ENCODE data around the gene ACR. TPM values are rescaled to one million over a fixed set of nuclear protein-coding genes. Genes with fewer than 3 reads are reported as not detected.

The ACR gene
- total and polyA plus RNA-seq, 2 of the 8 experiments (the other 6 are each of a cell fraction or from before 2014, with no cell fraction given) = 0.56 TPM; not detected in 1

GRCh38 chr22:50710886-50711285, 27.1 kb upstream of the ACR start:
- Histone ChIP-seq H4K20me1 (replicated peaks in 1 of 2; ENCODE audit: control insufficient read depth in 1 of 2, insufficient read depth in 2 of 2, low read length in 2 of 2) (peaks cover 4 to 13% of the 10 kb centered on the region in 2 experiments), H2AFZ (ENCODE audit: low read length) (no peak overlapping the region), H3K4me1 (replicated peaks in 1 of 4; ENCODE audit: control insufficient read depth in 3 of 4, insufficient read depth in 4 of 4, low read length in 3 of 4) (no peaks in the 10 kb centered on the region), H2BK12ac (ENCODE audit: low read depth, low read length) (peak overlapping the region; percentile 84; the same call in 1 of the 2 replicates), H3K18ac (ENCODE audit: extremely low read depth, low read length) (no peak overlapping the region), H3K36me3 (ENCODE audit: control insufficient read depth in 2 of 4, insufficient read depth in 4 of 4, low read length in 3 of 4) (no peaks in the 10 kb centered on the region), H2BK120ac (replicated peaks; ENCODE audit: low read depth, low read length) (no peak overlapping the region), H3K23me2 (ENCODE audit: low read depth, low read length) (no peaks in the 10 kb centered on the region), H4K8ac (ENCODE audit: extremely low read depth, insufficient read depth, low read length) (no peak overlapping the region; the same call in 1 of the 2 replicates), H4K5ac (ENCODE audit: insufficient read length, low read depth, low read length) (no peak overlapping the region), H2BK15ac (ENCODE audit: low read length) (no peak overlapping the region), H3K9me3 (ENCODE audit: insufficient read depth in 2 of 2, low read depth in 1 of 2, low read length in 1 of 2) (no peaks in the 10 kb centered on the region), H2BK5ac (ENCODE audit: low read depth, low read length) (0 out of 2 replicates have a peak overlapping the region, but pooled peaks have one; percentile 78), H3K79me1 (ENCODE audit: low read depth, low read length) (no peaks in the 10 kb centered on the region), H3K4ac (replicated peaks; ENCODE audit: insufficient read length, low read depth, low read length) (no peak overlapping the region), H3K4me2 (ENCODE audit: insufficient read depth in 1 of 2, low read depth in 2 of 2, low read length in 2 of 2) (no peak overlapping the region), H3K27ac (ENCODE audit: low read depth, low read length) (no peak overlapping the region), H4K91ac (replicated peaks; ENCODE audit: insufficient read length, low read length) (no peak overlapping the region), H3K27me3 (replicated peaks in 1 of 4; ENCODE audit: control insufficient read depth in 3 of 4, extremely low read depth in 1 of 4, insufficient read depth in 3 of 4, low read length in 3 of 4) (no peaks in the 10 kb centered on the region; a peak in 1 of 7 replicates), H3K56ac (replicated peaks; ENCODE audit: insufficient read length, low read depth, low read length) (no peak overlapping the region), H3K9ac (replicated peaks in 1 of 4; ENCODE audit: extremely low read depth in 1 of 4, low read depth in 3 of 4, low read length in 3 of 4) (no peak overlapping the region), H2AK5ac (ENCODE audit: low read depth, low read length) (peak overlapping the region; percentile 25; the same call in 1 of the 2 replicates), H3K79me2 (ENCODE audit: control insufficient read depth in 1 of 2, insufficient read depth in 2 of 2, low read length in 2 of 2) (no peaks in the 10 kb centered on the region), H3K23ac (ENCODE audit: insufficient read length) (no peak overlapping the region), H2BK20ac (ENCODE audit: low read length) (no peak overlapping the region), H3K14ac (ENCODE audit: insufficient read length) (no peak overlapping the region), H3K4me3 (ENCODE audit: extremely low read depth in 1 of 4, insufficient read depth in 2 of 4, low read depth in 3 of 4, low read length in 4 of 4) (no peak overlapping the region)
- CTCF ChIA-PET (ENCODE audit: partially characterized antibody) = no interaction called here
- TF ChIP-seq CTBP2 (IDR thresholded peaks at IDR 0.05; ENCODE audit: borderline replicate concordance, insufficient read depth, insufficient read length, low read length) = no peak
- TF ChIP-seq SUZ12 (IDR thresholded peaks at IDR 0.05; ENCODE audit: low read length) = no peak
- DNase-seq (ENCODE audit: low read depth in 1 of 2, low spot score in 2 of 2) = no peak
- FAIRE-seq = no peak
- WGBS, 2 experiments (ENCODE audit: extremely low coverage in 1 of 2, insufficient coverage in 1 of 2, insufficient read length in 1 of 2, insufficient replicate concordance in 2 of 2, low coverage in 1 of 2, low lambda C conversion rate in 2 of 2, missing lambda C conversion rate in 1 of 2) = 93% methylated on average over 38 of the region's 38 CpGs; no CpG with 5 or more reads in 1 of the 2 experiments
- POLR2A ChIA-PET (ENCODE audit: partially characterized antibody) = no interaction called here

Data from H1 (cell line).